Endothelial cell of umbilical vein (primary cell): ENCODE results near the gene RENBP. TPM values are rescaled to one million over a fixed set of nuclear protein-coding genes. Genes with fewer than 3 reads are reported as not detected.
A peak's percentile ranks its signal among the peaks of the same experiment; 100 is the strongest.

Experiments used
- BruUV-seq: library from RNA; stranded (reverse); fragments of 400-500 nt; replicated peaks from 2 replicates; lab custom pipeline; 2021; lab: Mats Ljungman, UMichigan
- CTCF ChIA-PET: fragments of 300-600, 350-600 bp; sonication (Branson Sonifier 250); formaldehyde crosslinking; loops from one replicate; lab custom pipeline; 2021; ENCODE audit warnings: antibody characterized with exemption, inconsistent platforms; lab: Charles Lee
- POLR2A ChIA-PET: fragments of 300-600, 350-600 bp; sonication (Branson Sonifier 250); formaldehyde crosslinking; loops from one replicate; lab custom pipeline; 2021; ENCODE audit warnings: antibody characterized with exemption, inconsistent platforms; lab: Charles Lee
- DNase-seq: peaks from one replicate; pipeline ENCODE4 v3.0.0-alpha.2; 2011; ENCODE audit warnings: low read depth, low spot score
- FAIRE-seq: peaks from 2 replicates; lab custom pipeline; 2011; peaks lifted over from hg19 to GRCh38; lab: Jason Lieb, UNC
- H2AFZ ChIP-seq: 2 replicates; pipeline ENCODE4 v1.6.0; 2012; ENCODE audit warnings: low read depth, low read length, control low read depth, inconsistent platforms
- H3K27ac ChIP-seq: 2 replicates; pipeline ENCODE4 v1.5.1; 2011; ENCODE audit warnings: low read depth, mild to moderate bottlenecking, control low read depth, low read length, moderate library complexity; ENCODE audit not compliant: insufficient read depth
- H3K27me3 ChIP-seq, 2 experiments: 2 replicates each; pipeline versions ENCODE4 v1.6.0 to v1.6.1; 2011; ENCODE audit warnings: low read length in 2 of 2, mixed read lengths in 1 of 2; ENCODE audit not compliant: control insufficient read depth in 2 of 2, insufficient read depth in 2 of 2
- H3K36me3 ChIP-seq, 2 experiments: 2 replicates in 1 of 2; 3 replicates in 1 of 2; pipeline ENCODE4 v1.5.1; 2011; ENCODE audit warnings: low read length in 2 of 2, mild to moderate bottlenecking in 1 of 2, moderate library complexity in 1 of 2; ENCODE audit not compliant: control insufficient read depth in 2 of 2, insufficient read depth in 2 of 2; ENCODE audit errors: extremely low read depth in 1 of 2
- H3K4me1 ChIP-seq: 3 replicates; pipeline ENCODE4 v1.5.1; 2011; ENCODE audit warnings: mild to moderate bottlenecking, low read length; ENCODE audit not compliant: control insufficient read depth, insufficient read depth; ENCODE audit errors: extremely low read depth
- H3K4me2 ChIP-seq: 2 replicates; pipeline ENCODE4 v1.6.1; 2011; ENCODE audit warnings: low read length, control low read depth, mixed read lengths; ENCODE audit not compliant: insufficient read depth
- H3K4me3 ChIP-seq, 3 experiments: fragments of 200-600 bp in 1 of 3; sonication (generic), shearing (Covaris generic) in 1 of 3; replicated peaks in 1 of 3; 2 replicates each; pipeline ENCODE4 v1.5.1; 2011 to 2016; ENCODE audit warnings: control low read depth in 3 of 3, low read length in 3 of 3, mild to moderate bottlenecking in 2 of 3, inconsistent platforms in 1 of 3, low read depth in 1 of 3, moderate library complexity in 1 of 3; ENCODE audit not compliant: insufficient read depth in 1 of 3
- H3K79me2 ChIP-seq: 2 replicates; pipeline ENCODE4 v1.6.0; 2012; ENCODE audit warnings: low read length, inconsistent platforms; ENCODE audit not compliant: control insufficient read depth, insufficient read depth
- H3K9ac ChIP-seq: replicated peaks from 2 replicates; pipeline ENCODE3; 2011; ENCODE audit warnings: low read length, control low read depth; ENCODE audit not compliant: insufficient read depth; ENCODE audit errors: extremely low read depth
- H3K9me1 ChIP-seq: replicated peaks from 3 replicates; pipeline ENCODE4 v1.6.0; 2011; ENCODE audit warnings: mild to moderate bottlenecking, low read length; ENCODE audit not compliant: control insufficient read depth, insufficient read depth; ENCODE audit errors: extremely low read depth
- H3K9me3 ChIP-seq: replicated peaks from 2 replicates; pipeline ENCODE4 v1.5.1; 2012; ENCODE audit warnings: low read length, inconsistent platforms; ENCODE audit not compliant: control insufficient read depth, insufficient read depth
- H4K20me1 ChIP-seq: replicated peaks from 2 replicates; pipeline ENCODE3; 2011; ENCODE audit warnings: mild to moderate bottlenecking, low read length; ENCODE audit not compliant: control insufficient read depth, insufficient read depth; ENCODE audit errors: extremely low read depth
- EZH2 ChIP-seq: IDR thresholded peaks from 2 replicates; pipeline ENCODE4 v1.6.1; 2012; ENCODE audit warnings: borderline replicate concordance, low read depth, mild to moderate bottlenecking, moderate library complexity, low read length, inconsistent platforms; ENCODE audit not compliant: severe bottlenecking
- FOS ChIP-seq: IDR thresholded peaks from 2 replicates; pipeline ENCODE4 v1.6.1; 2011; ENCODE audit warnings: mild to moderate bottlenecking, low read length, moderate library complexity, borderline replicate concordance; ENCODE audit not compliant: insufficient read depth
- GATA2 ChIP-seq: IDR thresholded peaks from 2 replicates; pipeline ENCODE4 v1.7.0; 2011; ENCODE audit warnings: low read depth, mild to moderate bottlenecking, moderate library complexity, mixed read lengths, low read length; ENCODE audit not compliant: insufficient read length, insufficient read depth
- JUN ChIP-seq: IDR thresholded peaks from 2 replicates; pipeline ENCODE4 v1.6.1; 2011; ENCODE audit warnings: borderline replicate concordance, low read depth; ENCODE audit not compliant: insufficient read length, insufficient read depth
- MYC ChIP-seq: IDR thresholded peaks from one replicate; pipeline ENCODE4 v1.6.1; 2011; ENCODE audit warnings: mild to moderate bottlenecking, low read depth, low read length
- POLR2A ChIP-seq: IDR thresholded peaks from 2 replicates; pipeline ENCODE4 v1.6.1; 2012; ENCODE audit warnings: low read depth, mild to moderate bottlenecking, control low read depth, low read length
- POLR2AphosphoS5 ChIP-seq: IDR thresholded peaks from 2 replicates; pipeline ENCODE4 v1.6.1; 2012; ENCODE audit warnings: low read depth, mild to moderate bottlenecking, control low read depth, low read length, moderate library complexity; ENCODE audit not compliant: insufficient read depth
- dilution Hi-C: fragments of 300-500 bp; cut with MboI; formaldehyde crosslinking; loops from one replicate; pipeline ENCODE4 v1.15.0; 2019; ENCODE audit warnings: low sequenced_read_pairs; ENCODE audit not compliant: extremely low pct_ligation_motif_present
- intact Hi-C: fragments of 100-400 bp; cut with micrococcal nuclease; formaldehyde crosslinking; loops from one replicate; pipeline ENCODE4 v1.10.0; 2022
- polyA plus RNA-seq, 4 experiments: library from polyadenylated mRNA; depleted of rRNA in 3 of 4; stranded (reverse) in 3 of 4; unstranded in 1 of 4; fragments of >200 nt; gene quantifications; 2 replicates each; pipeline versions ENCODE4 v1.2.1 to v1.2.3, GENCODE V29; 2011 to 2012; ENCODE audit warnings: missing spikeins in 1 of 4
- total RNA-seq: library from RNA; stranded (reverse); gene quantifications from 2 replicates; pipeline ENCODE4 v1.2.3, GENCODE V29; 2021
- TF ChIP-seq, protein P1 (sequence below): IDR thresholded peaks from 2 replicates; pipeline ENCODE4 v1.6.1; 2011; ENCODE audit not compliant: insufficient read depth, insufficient read length
- TF ChIP-seq, protein P2 (sequence below), 2 donors: IDR thresholded peaks; 1 replicate in 1 of 2; 2 replicates in 1 of 2; pipeline ENCODE4 v1.5.1; 2011; ENCODE audit warnings: low read length in 2 of 2, mild to moderate bottlenecking in 2 of 2, moderate library complexity in 2 of 2, control low read depth in 1 of 2, inconsistent platforms in 1 of 2, low read depth in 1 of 2; ENCODE audit not compliant: insufficient read depth in 1 of 2; ENCODE audit errors: extremely low read depth in 1 of 2

RENBP gene
- total and polyA plus RNA-seq, 2 donors (not counting 3 experiments of a cell fraction or from before 2014, with no cell fraction given): 8.0 to 16.0 TPM

DNA sequence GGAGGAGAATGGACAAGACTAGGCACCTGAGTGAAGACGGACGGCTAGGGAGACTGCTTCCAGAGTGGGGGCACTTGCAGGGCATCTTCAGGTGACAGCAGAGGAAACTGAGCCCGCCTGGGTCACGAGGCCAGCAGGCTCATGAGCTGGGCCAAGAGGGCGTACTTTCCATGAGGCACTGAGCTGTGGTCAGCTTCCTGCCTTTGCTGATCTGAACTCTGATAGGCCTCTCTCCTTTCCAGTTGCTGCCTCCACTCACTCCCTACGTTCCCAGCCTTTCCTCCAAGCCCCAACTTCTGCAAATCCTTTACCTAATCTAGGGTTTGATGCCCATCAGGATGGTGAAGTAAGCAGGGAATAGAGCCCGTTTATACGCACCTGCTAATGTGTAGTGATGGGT is 57.1 kb downstream of the RENBP start:
- Histone ChIP-seq H3K27ac (no peak overlapping the region), H2AFZ (no peak overlapping the region), H3K9me3 (no peaks in the 10 kb centered on the region), H4K20me1 (no peaks in the 10 kb centered on the region), H3K9ac (no peak overlapping the region), H3K4me2 (no peak overlapping the region), H3K79me2 (no peaks in the 10 kb centered on the region), H3K4me1 (no peaks in the 10 kb centered on the region), H3K36me3 (no peaks in the 10 kb centered on the region), H3K9me1 (no peaks in the 10 kb centered on the region), H3K27me3 (peaks cover 28 to 32% of the 10 kb centered on the region in 2 experiments), H3K4me3 (no peak overlapping the region)
- dilution Hi-C loops (no loop called here), intact Hi-C loops (loop anchor here (10.0 kb wide), 1 partner anchor 73 kb away; no protein-coding TSS in a partner anchor)
- DNase-seq: no peak
- TF ChIP-seq GATA2: peak; percentile 41
- TF ChIP-seq POLR2AphosphoS5: no peak
- FAIRE-seq: no peak
- POLR2A ChIA-PET: no interaction called here
- CTCF ChIA-PET: no interaction called here
- BruUV-seq: no TSS peak

DNA sequence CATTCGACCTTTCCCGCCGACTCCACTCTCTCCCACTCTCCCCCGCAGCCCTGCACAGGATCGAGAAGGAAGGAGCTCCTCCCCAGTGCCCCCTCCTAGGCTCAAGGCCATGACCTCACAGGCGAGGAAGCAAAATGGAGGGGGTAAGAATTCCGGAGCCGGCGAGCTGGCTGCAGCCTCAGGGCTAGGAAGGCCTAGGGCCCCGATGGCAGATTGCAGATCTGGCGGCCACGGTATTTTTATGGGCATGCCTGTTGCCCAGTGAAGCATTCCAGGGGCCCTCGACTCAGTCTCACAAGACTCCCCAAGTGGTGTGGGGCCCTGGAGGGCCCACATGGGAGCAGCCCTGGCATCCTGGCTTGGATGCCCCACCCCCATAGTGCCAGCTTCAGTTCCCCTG is 57.5 kb downstream of the RENBP start:
- Histone ChIP-seq H3K27ac (no peak overlapping the region), H3K9me1 (no peaks in the 10 kb centered on the region), H3K9me3 (no peaks in the 10 kb centered on the region), H3K4me2 (no peak overlapping the region), H3K4me1 (no peaks in the 10 kb centered on the region), H4K20me1 (no peaks in the 10 kb centered on the region), H3K79me2 (no peaks in the 10 kb centered on the region), H3K36me3 (no peaks in the 10 kb centered on the region), H2AFZ (no peak overlapping the region), H3K27me3 (peaks cover 28 to 32% of the 10 kb centered on the region in 2 experiments), H3K4me3 (no peak overlapping the region), H3K9ac (no peak overlapping the region)
- no TSS peak for BruUV-seq
- dilution Hi-C loops: no loop called here
- ChIA-PET CTCF (no interaction called here), POLR2A (no interaction called here)
- TF ChIP-seq MYC (no peak), EZH2 (no peak), GATA2 (no peak), POLR2AphosphoS5 (no peak), POLR2A (no peak), FOS (no peak), JUN (no peak)
- TF ChIP-seq, protein P1, sequence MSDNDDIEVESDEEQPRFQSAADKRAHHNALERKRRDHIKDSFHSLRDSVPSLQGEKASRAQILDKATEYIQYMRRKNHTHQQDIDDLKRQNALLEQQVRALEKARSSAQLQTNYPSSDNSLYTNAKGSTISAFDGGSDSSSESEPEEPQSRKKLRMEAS: no peak
- TF ChIP-seq, protein P2, sequence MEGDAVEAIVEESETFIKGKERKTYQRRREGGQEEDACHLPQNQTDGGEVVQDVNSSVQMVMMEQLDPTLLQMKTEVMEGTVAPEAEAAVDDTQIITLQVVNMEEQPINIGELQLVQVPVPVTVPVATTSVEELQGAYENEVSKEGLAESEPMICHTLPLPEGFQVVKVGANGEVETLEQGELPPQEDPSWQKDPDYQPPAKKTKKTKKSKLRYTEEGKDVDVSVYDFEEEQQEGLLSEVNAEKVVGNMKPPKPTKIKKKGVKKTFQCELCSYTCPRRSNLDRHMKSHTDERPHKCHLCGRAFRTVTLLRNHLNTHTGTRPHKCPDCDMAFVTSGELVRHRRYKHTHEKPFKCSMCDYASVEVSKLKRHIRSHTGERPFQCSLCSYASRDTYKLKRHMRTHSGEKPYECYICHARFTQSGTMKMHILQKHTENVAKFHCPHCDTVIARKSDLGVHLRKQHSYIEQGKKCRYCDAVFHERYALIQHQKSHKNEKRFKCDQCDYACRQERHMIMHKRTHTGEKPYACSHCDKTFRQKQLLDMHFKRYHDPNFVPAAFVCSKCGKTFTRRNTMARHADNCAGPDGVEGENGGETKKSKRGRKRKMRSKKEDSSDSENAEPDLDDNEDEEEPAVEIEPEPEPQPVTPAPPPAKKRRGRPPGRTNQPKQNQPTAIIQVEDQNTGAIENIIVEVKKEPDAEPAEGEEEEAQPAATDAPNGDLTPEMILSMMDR (IDR thresholded peaks at IDR 0.05; ENCODE audit: extremely low read depth in 1 of 2, insufficient read depth in 1 of 2, low read depth in 1 of 2, low read length in 2 of 2): no peak
- DNase-seq (no peak), FAIRE-seq (no peak)
- intact Hi-C loops: loop anchor here (10.0 kb wide), 1 partner anchor 72 kb away; no protein-coding TSS in a partner anchor
